WTC11 (cell line): Measurements from ENCODE around the gene RXRB. TPM values are rescaled to one million over a fixed set of nuclear protein-coding genes. Genes with fewer than 3 reads are reported as not detected.

Experiments used
- ATAC-seq: fragments of 200-7000 bp; cut with Tn5 transposase; 2 replicates; pipeline ENCODE4 v1.10.0; 2021; ENCODE audit warnings: mild to moderate bottlenecking, moderate library complexity
- CTCF ChIA-PET: fragments of 300-600 bp; sonication (Branson Sonifier 250); formaldehyde crosslinking; loops from one replicate; lab custom pipeline; 2021; ENCODE audit warnings: antibody characterized with exemption; lab: Charles Lee
- POLR2A ChIA-PET: fragments of 350-600 bp; sonication (Branson Sonifier 250); formaldehyde crosslinking; loops from one replicate; lab custom pipeline; 2021; ENCODE audit warnings: antibody characterized with exemption; lab: Charles Lee
- DNase-seq: peaks from one replicate; pipeline ENCODE4 v3.0.0; 2021; ENCODE audit warnings: low spot score
- H3K27ac Mint-ChIP-seq: 2 replicates; pipeline ENCODE4 v1.8.0; 2021; ENCODE audit warnings: mixed read lengths
- H3K27me3 Mint-ChIP-seq: 2 replicates; pipeline ENCODE4 v1.8.0; 2021; ENCODE audit warnings: low read depth, mild to moderate bottlenecking, moderate library complexity, mixed read lengths
- H3K36me3 Mint-ChIP-seq: 2 replicates; pipeline ENCODE4 v1.8.0; 2021; ENCODE audit warnings: mixed read lengths
- H3K4me1 Mint-ChIP-seq: 2 replicates; pipeline ENCODE4 v1.8.0; 2022; ENCODE audit warnings: mixed read lengths
- H3K4me3 Mint-ChIP-seq: 2 replicates; pipeline ENCODE4 v1.8.0; 2021; ENCODE audit warnings: mild to moderate bottlenecking, moderate library complexity, mixed read lengths
- H3K9me3 Mint-ChIP-seq: 2 replicates; pipeline ENCODE4 v1.8.0; 2021; ENCODE audit warnings: mixed read lengths
- ATF1 ChIP-seq: sonication (generic); formaldehyde crosslinking; IDR thresholded peaks from 2 replicates; pipeline ENCODE4 v1.8.1; 2023; ENCODE audit warnings: mild to moderate bottlenecking, moderate library complexity, missing genetic modification reagents
- CBFB ChIP-seq: sonication (generic); formaldehyde crosslinking; IDR thresholded peaks from 2 replicates; pipeline ENCODE4 v1.8.1; 2022; ENCODE audit warnings: mild to moderate bottlenecking, low read depth, missing genetic modification reagents
- E2F1 ChIP-seq: sonication (generic); formaldehyde crosslinking; IDR thresholded peaks from 2 replicates; pipeline ENCODE4 v1.8.0; 2022; ENCODE audit warnings: mild to moderate bottlenecking, missing genetic modification reagents
- EMX1 ChIP-seq: fragments of 250-450 bp; sonication (Bioruptor Pico); IDR thresholded peaks from 2 replicates; pipeline ENCODE4 v1.8.0; 2021; ENCODE audit warnings: mild to moderate bottlenecking
- FOXJ3 ChIP-seq: sonication (generic); formaldehyde crosslinking; IDR thresholded peaks from 2 replicates; pipeline ENCODE4 v1.9.0; 2021; ENCODE audit warnings: missing genetic modification reagents, mild to moderate bottlenecking, borderline replicate concordance
- GABPB1 ChIP-seq: sonication (generic); formaldehyde crosslinking; IDR thresholded peaks from 2 replicates; pipeline ENCODE4 v1.8.1; 2023; ENCODE audit warnings: mild to moderate bottlenecking, missing genetic modification reagents
- GTF2I ChIP-seq: fragments of 250-450 bp; sonication (Bioruptor Pico); conservative IDR thresholded peaks from 2 replicates; pipeline ENCODE4 v1.4.0; 2021; ENCODE audit warnings: mild to moderate bottlenecking
- JUN ChIP-seq: sonication (generic); formaldehyde crosslinking; IDR thresholded peaks from 2 replicates; pipeline ENCODE4 v1.8.0; 2023; ENCODE audit warnings: mild to moderate bottlenecking, missing genetic modification reagents
- MYBL2 ChIP-seq: sonication (generic); formaldehyde crosslinking; IDR thresholded peaks from 2 replicates; pipeline ENCODE4 v1.8.1; 2023; ENCODE audit warnings: mild to moderate bottlenecking, moderate library complexity, missing genetic modification reagents
- NFATC4 ChIP-seq: fragments of 250-450 bp; sonication (Bioruptor Pico); IDR thresholded peaks from 2 replicates; pipeline ENCODE4 v1.9.0; 2021; ENCODE audit warnings: mild to moderate bottlenecking
- NR1H2 ChIP-seq: sonication (generic); formaldehyde crosslinking; IDR thresholded peaks from 2 replicates; pipeline ENCODE4 v1.9.0; 2021; ENCODE audit warnings: mild to moderate bottlenecking, moderate library complexity, missing genetic modification reagents
- NR3C1 ChIP-seq: sonication (generic); formaldehyde crosslinking; conservative IDR thresholded peaks from 2 replicates; pipeline ENCODE4 v1.8.1; 2023; ENCODE audit warnings: low read depth, mild to moderate bottlenecking, missing genetic modification reagents
- OVOL2 ChIP-seq: fragments of 250-450 bp; sonication (Bioruptor Pico); IDR thresholded peaks from 2 replicates; pipeline ENCODE4 v1.9.0; 2021; ENCODE audit warnings: mild to moderate bottlenecking, borderline replicate concordance
- PREB ChIP-seq: sonication (generic); formaldehyde crosslinking; IDR thresholded peaks from 2 replicates; pipeline ENCODE4 v1.8.1; 2022; ENCODE audit warnings: mild to moderate bottlenecking, missing genetic modification reagents, moderate library complexity, borderline replicate concordance
- PRRX2 ChIP-seq: fragments of 250-450 bp; sonication (Bioruptor Pico); IDR thresholded peaks from 2 replicates; pipeline ENCODE4 v1.8.0; 2021; ENCODE audit warnings: mild to moderate bottlenecking
- ZBTB21 ChIP-seq: sonication (generic); formaldehyde crosslinking; IDR thresholded peaks from 2 replicates; pipeline ENCODE4 v1.8.1; 2023; ENCODE audit warnings: mild to moderate bottlenecking, missing genetic modification reagents, borderline replicate concordance
- ZMAT4 ChIP-seq: fragments of 250-450 bp; sonication (Bioruptor Pico); IDR thresholded peaks from 2 replicates; pipeline ENCODE4 v1.9.0; 2021; ENCODE audit warnings: mild to moderate bottlenecking
- ZNF219 ChIP-seq: sonication (generic); formaldehyde crosslinking; IDR thresholded peaks from 2 replicates; pipeline ENCODE4 v1.8.0; 2023; ENCODE audit warnings: missing genetic modification reagents, mild to moderate bottlenecking, borderline replicate concordance
- ZNF232 ChIP-seq: sonication (generic); formaldehyde crosslinking; IDR thresholded peaks from 2 replicates; pipeline ENCODE4 v1.8.0; 2022; ENCODE audit warnings: mild to moderate bottlenecking, missing genetic modification reagents
- ZNF317 ChIP-seq: sonication (generic); formaldehyde crosslinking; IDR thresholded peaks from 2 replicates; pipeline ENCODE4 v1.8.1; 2023; ENCODE audit warnings: low read depth, mild to moderate bottlenecking, moderate library complexity, missing genetic modification reagents, borderline replicate concordance
- ZNF396 ChIP-seq: fragments of 250-450 bp; sonication (Bioruptor Pico); IDR thresholded peaks from 2 replicates; pipeline ENCODE4 v1.8.0; 2021; ENCODE audit warnings: mild to moderate bottlenecking, moderate library complexity, borderline replicate concordance
- ZNF423 ChIP-seq: fragments of 250-450 bp; sonication (Bioruptor Pico); IDR thresholded peaks from 2 replicates; pipeline ENCODE4 v2.1.2; 2022; ENCODE audit warnings: mild to moderate bottlenecking, moderate library complexity
- total RNA-seq: library from RNA; stranded (reverse); gene quantifications from 3 replicates; pipeline ENCODE4 v1.2.3, GENCODE V29; 2021
- TF ChIP-seq, protein P1 (sequence below): fragments of 200-600 bp; IDR thresholded peaks from 2 replicates; pipeline ENCODE4 v1.8.0; 2022; ENCODE audit warnings: antibody characterized with exemption
- TF ChIP-seq, protein P2 (sequence below): fragments of 250-450 bp; sonication (Bioruptor Pico); IDR thresholded peaks from 2 replicates; pipeline ENCODE4 v1.9.0; 2021; ENCODE audit warnings: moderate library complexity, mild to moderate bottlenecking, inconsistent platforms, borderline replicate concordance

Gene RXRB
- total RNA-seq, 1 experiment from 2014 or later: 24.5 TPM

DNA sequence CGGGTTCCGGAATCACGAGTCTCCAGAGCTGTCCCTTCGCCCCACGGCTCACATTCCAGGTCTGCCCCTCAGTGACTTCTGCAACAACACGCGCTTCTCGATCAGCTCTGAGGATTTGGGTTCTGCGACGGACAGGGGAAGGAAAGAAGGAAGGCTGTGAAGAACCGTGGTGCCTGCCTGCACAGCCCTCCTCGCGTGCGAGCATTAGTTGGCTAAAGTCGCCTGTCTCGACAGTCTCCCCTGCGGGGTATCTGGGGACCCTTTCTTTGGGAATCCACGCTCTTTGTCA lies 48.1 kb upstream of the RXRB start:
- H3K4me3 Mint-ChIP-seq: peak overlapping the region; percentile 86
- TF ChIP-seq ZNF219 (CRISPR knock-in tag) (no peak), GABPB1 (peak; percentile 26; the same call in 1 of the 2 replicates)
- ATAC-seq (no peak), DNase-seq (no peak)
- H3K27ac Mint-ChIP-seq: peak overlapping the region; percentile 7; the same call in 1 of the 2 replicates
- CTCF ChIA-PET: interaction anchor here (0.5 to 5.2 kb wide), 44 partner anchors 9 to 294 kb away, joined by 3 to 83 read pairs (median 8); partner anchors contain the start of genes B3GALT4, COL11A2, HSD17B8 and RING1
- H3K9me3 Mint-ChIP-seq: no peaks in the 10 kb centered on the region
- H3K36me3 Mint-ChIP-seq: peaks cover 15% of the 10 kb centered on the region
- POLR2A ChIA-PET: interaction anchor here (1.2 to 2.0 kb wide), 4 partner anchors 28 to 105 kb away, joined by 3 to 11 read pairs (median 4); partner anchors contain the start of genes B3GALT4, RXRB and SLC39A7
- peaks cover 18% of the 10 kb centered on the region for H3K4me1 Mint-ChIP-seq
- H3K27me3 Mint-ChIP-seq: peaks cover 31% of the 10 kb centered on the region

DNA sequence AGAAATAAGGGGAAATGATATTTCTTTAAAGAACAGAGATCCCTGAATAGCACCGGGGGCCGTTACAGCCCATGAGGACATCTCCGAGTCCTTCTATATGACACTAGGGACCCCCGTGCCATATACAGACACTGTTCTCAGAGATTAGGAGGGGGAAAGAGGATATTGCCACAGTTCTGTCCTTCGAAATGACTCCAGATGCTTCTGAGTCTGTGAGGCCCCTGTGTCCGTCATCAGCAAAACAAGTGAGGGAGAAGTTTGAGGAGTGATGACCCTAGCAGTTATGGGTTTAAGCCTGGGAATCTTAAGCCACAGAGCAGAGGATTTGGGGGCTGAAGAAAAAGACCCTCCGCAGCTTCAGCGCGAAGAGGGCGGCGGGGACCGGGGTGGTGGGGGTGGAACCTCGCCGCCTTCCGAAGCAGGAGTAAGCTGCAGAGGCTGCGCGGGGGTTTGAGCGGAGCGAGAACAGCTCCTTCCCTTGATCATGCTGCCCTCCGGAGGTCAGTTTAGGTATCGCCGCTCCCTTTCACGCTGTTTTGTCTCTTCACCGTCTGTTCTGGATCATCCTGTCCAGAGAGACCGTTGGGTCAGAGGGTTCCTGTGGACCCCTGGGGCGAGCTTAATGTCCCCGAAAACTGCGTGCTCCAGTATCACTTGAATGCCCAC lies 47.6 kb upstream of the RXRB start:
- CTCF ChIA-PET: interaction anchor here (0.5 to 5.2 kb wide), 60 partner anchors 9 to 476 kb away, joined by 3 to 83 read pairs (median 5); partner anchors contain the start of genes B3GALT4, COL11A2, HSD17B8 and RING1
- Mint-ChIP-seq H3K9me3 (no peaks in the 10 kb centered on the region), H3K27me3 (peaks cover 35% of the 10 kb centered on the region), H3K4me1 (peaks cover 18% of the 10 kb centered on the region)
- TF ChIP-seq ZNF317 (CRISPR knock-in tag): no peak
- TF ChIP-seq, protein P1, sequence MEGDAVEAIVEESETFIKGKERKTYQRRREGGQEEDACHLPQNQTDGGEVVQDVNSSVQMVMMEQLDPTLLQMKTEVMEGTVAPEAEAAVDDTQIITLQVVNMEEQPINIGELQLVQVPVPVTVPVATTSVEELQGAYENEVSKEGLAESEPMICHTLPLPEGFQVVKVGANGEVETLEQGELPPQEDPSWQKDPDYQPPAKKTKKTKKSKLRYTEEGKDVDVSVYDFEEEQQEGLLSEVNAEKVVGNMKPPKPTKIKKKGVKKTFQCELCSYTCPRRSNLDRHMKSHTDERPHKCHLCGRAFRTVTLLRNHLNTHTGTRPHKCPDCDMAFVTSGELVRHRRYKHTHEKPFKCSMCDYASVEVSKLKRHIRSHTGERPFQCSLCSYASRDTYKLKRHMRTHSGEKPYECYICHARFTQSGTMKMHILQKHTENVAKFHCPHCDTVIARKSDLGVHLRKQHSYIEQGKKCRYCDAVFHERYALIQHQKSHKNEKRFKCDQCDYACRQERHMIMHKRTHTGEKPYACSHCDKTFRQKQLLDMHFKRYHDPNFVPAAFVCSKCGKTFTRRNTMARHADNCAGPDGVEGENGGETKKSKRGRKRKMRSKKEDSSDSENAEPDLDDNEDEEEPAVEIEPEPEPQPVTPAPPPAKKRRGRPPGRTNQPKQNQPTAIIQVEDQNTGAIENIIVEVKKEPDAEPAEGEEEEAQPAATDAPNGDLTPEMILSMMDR: peak; percentile 91
- TF ChIP-seq ZNF232: no peak
- no peak for TF ChIP-seq MYBL2 (CRISPR knock-in tag)
- TF ChIP-seq, all 79 proteins: peak for 1
- DNase-seq: peak; percentile 96
- peak; percentile 43 for ATAC-seq
- POLR2A ChIA-PET: interaction anchor here (1.2 to 2.0 kb wide), 2 partner anchors 29 to 35 kb away, joined by 4 to 11 read pairs; partner anchors contain the start of gene B3GALT4
- H3K4me3 Mint-ChIP-seq: peak overlapping the region; percentile 86
- 0 out of 2 replicates have a peak overlapping the region, but pooled peaks have one; percentile 7 for H3K27ac Mint-ChIP-seq
- H3K36me3 Mint-ChIP-seq: peaks cover 15% of the 10 kb centered on the region

DNA sequence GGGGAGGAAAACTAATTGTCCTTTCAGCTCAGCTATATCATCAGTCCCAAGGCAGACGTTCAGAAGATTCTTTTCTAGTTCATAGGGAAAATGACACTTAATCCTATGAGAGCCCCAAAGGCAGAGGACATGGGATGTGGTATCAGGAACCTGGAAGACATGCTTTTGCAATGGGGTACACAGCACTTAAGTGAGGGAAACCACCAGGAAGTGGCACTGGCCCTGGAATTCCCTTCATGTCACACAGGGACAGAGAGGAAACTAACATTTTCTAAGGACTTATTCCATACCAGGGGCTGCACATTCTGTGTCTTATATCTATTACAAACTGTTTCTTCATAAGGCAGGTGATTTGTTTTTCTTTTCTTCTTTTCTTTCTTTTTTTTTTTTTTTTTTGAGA lies 43.0 kb upstream of the RXRB start:
- no peak for DNase-seq
- Mint-ChIP-seq H3K4me3 (no peak overlapping the region), H3K9me3 (no peaks in the 10 kb centered on the region), H3K27me3 (peaks cover 61% of the 10 kb centered on the region), H3K4me1 (peaks cover 7% of the 10 kb centered on the region), H3K27ac (peak overlapping the region; percentile 56; the same call in 1 of the 2 replicates), H3K36me3 (no peaks in the 10 kb centered on the region)
- no peak for TF ChIP-seq PRRX2 (CRISPR knock-in tag)
- no peak for TF ChIP-seq JUN (CRISPR knock-in tag)
- no peak for TF ChIP-seq NFATC4 (CRISPR knock-in tag)
- no peak for TF ChIP-seq EMX1 (CRISPR knock-in tag)
- no peak for TF ChIP-seq FOXJ3
- no peak for TF ChIP-seq ZBTB21
- TF ChIP-seq, protein P2, sequence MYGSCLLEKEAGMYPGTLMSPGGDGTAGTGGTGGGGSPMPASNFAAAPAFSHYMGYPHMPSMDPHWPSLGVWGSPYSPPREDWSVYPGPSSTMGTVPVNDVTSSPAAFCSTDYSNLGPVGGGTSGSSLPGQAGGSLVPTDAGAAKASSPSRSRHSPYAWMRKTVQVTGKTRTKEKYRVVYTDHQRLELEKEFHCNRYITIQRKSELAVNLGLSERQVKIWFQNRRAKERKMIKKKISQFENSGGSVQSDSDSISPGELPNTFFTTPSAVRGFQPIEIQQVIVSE (CRISPR knock-in tag): no peak
- no peak for TF ChIP-seq NR1H2 (CRISPR knock-in tag)
- no peak for TF ChIP-seq PREB (CRISPR knock-in tag)
- TF ChIP-seq CBFB: no peak
- TF ChIP-seq ZNF423 (CRISPR knock-in tag): no peak
- TF ChIP-seq NR3C1 (CRISPR knock-in tag): no peak
- no peak for TF ChIP-seq E2F1 (CRISPR knock-in tag)
- TF ChIP-seq ATF1 (CRISPR knock-in tag): no peak
- TF ChIP-seq OVOL2: no peak
- TF ChIP-seq ZNF396 (CRISPR knock-in tag): no peak
- no peak for TF ChIP-seq GTF2I (CRISPR knock-in tag)
- no peak for TF ChIP-seq ZMAT4 (CRISPR knock-in tag)
- POLR2A ChIA-PET: interaction anchor here (0.7 to 0.9 kb wide), 2 partner anchors 39 to 96 kb away, joined by 4 read pairs; partner anchors contain the start of gene HSD17B8
- CTCF ChIA-PET: interaction anchor here (0.7 to 1.0 kb wide), 3 partner anchors 34 to 69 kb away, joined by 3 to 5 read pairs (median 3); partner anchors contain the start of gene B3GALT4
- ATAC-seq: no peak
